GM21360 (cell line): ENCODE data around the gene JOSD2.
"Not testable (repeated sequence)": the region's sequence is repeated elsewhere in the genome, so short reads cannot be mapped to it uniquely, and the experiment has no call there.

Experiments
- ATAC-seq: cut with Tn5 transposase; IDR thresholded peaks from one replicate; pipeline ENCODE4 v1.9.1; 2021; ENCODE audit warnings: mild to moderate bottlenecking, moderate library complexity; ENCODE audit not compliant: unreplicated experiment

The JOSD2 gene

DNA sequence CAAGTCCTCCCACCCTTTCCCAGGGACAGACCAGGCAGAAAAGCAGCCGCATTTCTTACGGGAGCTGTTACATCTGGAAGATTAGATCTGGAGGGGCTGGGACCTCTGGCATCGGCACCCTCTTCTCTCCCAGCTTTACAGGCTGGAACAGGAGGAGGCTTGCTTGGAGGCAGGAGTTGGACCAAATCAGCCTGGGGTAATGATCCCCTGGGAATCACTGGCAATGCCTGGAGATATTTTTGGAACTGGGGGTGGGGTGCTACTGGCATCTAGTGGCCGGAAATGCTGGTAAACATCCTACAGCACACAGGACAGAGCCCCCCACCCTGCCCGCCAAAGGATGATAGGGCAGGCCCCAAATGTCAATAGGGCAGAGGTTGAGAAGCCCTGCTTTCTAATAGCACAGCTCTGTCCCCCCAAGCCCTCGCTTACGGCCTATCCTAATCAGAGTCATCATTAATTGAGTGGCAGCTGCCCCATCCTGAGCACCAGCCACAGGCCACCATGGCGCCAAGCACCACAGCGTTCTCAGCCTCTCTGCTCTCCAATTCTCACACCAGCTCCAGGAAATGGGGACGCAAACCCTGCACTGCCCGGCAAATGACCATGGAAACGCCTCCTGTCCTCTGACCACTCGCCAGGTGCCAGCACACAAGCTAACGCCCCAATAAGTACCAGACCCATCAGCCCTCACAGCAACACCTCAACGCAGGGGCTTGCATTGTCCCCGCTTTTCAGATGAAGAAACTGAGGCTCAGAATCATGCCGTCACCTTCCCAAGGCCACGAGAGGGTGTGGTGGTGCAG lies 36.6 kb upstream of the JOSD2 start:
- ATAC-seq: no peak

DNA sequence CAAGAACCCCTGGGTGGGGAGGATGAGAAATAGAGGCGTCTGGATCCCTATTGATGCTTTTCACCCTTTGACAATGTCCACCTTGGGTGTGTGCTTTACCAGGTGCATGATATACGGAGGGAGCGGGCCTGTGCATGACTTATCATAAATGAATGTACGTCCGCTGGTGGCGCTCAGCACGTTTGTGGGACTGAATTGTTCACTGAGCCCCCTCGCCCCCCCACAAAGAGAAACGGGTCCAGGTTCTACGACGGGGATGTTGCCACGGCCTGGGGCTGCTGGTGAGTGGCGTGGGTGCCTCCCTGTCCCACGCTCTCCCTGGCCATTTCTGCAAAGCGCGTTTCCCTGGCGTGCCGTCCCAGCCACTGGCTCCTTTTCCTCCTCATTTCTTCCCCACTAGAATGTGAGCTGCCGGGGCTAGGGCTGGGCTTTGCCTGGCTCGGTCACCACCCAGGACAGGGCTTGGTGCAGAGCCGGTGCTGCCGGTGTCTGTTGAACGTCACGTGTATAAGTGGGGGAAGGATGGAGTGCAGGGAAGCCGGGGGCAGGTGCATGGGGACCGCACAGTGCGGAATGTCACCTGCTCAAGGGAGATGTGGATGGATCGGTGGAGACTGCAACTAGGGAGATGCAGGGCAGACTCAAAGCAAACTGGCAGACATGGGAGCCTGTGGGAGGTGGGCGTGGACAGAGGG lies 35.7 kb upstream of the JOSD2 start:
- ATAC-seq: no peak

DNA sequence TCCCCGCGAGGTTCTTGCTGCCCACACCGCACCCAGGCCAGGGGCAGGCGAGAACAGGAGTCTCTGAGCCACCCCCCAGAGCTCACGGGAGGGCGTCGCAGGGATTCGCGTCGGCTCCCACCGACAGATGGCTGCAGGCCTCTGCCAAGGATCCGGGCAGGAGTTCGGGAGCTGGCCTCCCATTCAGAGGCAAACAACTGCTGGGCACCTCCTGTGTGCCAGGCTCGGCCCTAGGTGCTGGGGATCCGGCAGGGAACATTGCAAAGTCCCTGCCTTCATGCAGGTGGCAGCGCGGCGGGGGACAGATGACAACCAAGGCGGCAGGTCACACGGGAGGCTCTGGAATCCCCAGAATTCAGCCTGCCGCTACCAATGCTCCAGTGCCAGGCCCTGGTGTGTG lies 32.0 kb upstream of the JOSD2 start:
- no peak for ATAC-seq

DNA sequence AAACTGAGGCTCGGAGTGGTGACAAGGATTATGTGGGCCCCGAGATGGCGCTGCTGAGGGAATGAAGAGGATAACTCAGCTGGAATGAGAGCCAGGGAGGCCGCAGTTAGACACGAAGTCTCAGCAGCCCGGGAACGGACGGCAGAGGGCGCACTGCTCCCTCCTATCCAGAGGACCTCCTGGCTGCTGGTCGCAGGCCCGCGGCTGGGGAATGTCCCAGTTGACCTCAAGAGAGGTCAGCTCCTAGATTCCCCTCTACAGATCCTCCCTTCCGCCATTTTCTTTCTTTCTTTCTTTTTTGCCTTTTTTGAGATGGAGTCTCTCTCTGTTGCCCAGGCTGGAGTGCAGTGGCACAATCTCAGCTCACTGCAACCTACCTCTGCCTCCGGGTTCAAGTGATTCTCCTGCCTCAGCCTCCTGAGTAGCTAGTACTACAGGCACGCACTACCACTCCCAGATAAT lies 26.8 kb upstream of the JOSD2 start:
- no peak for ATAC-seq

DNA sequence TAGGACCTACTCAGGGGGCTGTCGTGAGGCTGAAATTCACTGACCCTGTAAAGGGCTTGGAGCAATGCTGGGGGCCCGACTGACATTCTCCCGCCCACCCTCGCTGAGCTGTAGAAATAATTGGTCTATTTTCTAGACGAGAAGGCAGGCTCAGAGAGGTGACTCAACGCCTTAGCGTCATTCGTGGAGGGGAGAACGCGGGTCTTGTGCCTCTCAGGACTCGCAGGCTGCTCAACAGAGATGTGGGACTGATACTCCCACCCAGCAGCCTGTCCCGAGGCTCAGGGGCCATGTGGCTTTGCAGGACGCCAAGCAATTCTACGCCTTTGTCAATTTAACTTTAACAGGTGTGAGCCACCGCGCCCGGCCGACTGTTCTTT lies 26.3 kb upstream of the JOSD2 start:
- no peak for ATAC-seq

DNA sequence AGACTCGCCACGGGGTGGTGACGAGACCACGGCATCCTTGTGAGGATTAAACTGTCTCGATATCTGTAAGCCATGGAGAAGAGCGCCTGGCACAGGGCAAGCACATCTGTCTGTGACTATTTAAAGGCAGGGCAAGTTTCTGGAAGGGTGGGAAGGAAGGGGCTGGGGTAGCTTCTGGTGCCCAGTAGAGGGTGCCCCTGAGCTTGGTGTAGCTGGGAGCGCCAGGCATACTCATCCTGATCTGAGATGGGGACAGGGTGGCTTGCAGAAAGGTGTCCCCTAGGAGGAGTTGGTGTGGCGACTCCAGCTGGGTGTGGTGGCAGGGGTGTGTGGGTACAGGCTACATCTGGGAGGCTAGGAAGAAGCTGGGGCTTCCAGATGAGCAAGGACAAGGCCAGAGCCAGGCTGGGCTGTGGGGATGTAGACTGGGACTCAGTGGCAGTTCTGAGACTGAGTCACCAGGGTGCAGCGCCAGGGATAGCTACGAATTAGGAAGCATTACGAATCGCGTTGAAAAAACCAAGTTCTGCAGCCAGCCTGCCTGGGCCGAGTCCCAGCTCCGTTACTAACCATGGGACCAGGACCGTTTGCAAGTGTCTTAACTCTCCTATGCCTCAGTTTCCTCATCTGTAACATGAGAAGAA lies 25.8 kb upstream of the JOSD2 start:
- ATAC-seq: no peak

DNA sequence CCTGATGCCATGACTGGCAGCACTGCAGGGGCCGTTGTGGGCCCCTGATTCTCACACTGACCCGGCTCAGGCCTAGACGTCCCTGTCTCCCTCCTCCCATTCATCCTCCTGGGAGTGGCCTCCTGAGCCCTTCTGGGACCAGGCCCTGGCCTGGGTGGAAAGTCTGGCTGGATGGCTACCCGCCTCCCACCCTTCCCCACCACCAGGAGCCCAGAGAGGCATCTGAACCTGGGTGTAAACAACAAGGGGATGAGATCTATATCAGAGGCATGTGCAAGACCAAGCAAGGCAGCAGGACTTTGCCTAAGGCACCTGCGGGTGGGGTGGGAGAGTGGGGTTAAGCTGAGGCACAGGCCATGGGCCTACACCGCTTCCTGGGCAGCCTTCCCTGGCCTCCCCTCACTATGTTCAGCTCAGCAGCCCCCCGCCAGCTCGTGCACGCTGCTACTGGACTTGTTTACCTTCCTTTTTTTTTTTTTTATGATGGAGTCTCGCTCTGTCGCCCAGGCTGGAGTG lies 24.7 kb upstream of the JOSD2 start:
- no peak for ATAC-seq

DNA sequence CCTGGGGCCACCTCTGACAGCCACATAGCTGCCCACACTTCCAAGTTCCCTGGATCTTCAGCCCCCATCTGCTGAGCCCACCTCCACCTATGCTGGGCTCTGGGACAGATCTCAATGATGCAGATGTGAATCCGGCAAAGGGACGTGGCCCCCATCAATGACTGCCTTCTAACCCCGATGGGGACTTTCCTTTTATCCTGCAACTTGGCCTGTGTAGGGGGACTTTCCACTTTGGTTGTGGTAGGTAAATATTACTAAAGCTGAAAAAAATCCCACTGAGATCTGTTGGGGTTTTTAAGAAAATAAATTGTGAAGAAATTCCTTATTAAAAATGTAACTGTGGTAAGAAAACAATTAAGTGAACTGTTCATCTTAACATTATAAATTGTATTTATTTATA lies 23.5 kb upstream of the JOSD2 start:
- ATAC-seq: no peak

DNA sequence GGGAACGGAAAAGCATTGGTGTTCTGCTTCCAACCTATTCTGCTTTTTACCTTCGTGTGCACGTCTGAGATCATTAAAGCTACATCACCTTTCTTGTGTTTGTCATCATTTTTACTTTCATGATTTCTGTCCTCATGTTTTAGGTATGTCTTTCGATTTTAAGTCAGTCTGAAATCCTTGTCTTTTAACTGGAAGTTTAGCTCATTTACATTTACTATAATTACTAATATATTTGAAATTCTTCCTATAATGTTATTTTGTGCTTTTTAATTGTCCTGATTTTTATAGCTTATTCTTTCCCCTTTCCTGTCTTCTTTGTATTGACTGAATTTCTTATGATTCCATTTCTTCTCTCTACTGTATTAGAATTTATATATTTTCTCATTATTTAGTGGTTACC lies 22.0 kb upstream of the JOSD2 start:
- ATAC-seq: no peak

DNA sequence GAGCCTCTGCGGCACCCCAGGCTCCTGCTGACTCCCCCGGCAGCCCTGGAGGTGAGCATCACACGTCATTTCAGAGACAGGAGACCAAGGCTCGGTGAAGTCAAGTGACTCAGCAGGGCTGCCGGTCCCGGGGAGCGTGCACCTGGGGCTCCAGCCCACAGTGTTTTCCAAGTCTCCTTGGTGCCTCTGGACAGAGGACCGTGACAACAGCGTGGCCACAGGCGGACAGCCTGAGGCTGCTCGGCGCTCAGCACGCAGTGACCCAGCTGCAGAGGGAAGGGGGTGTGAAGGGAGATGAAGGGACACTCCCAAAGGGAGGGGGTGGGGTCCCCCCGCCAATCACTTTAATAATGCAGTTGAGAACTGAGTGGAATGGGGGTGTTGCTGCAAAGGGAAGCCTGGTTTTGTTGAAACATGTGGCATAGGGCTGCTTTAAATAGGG lies 20.2 kb upstream of the JOSD2 start:
- no peak for ATAC-seq

DNA sequence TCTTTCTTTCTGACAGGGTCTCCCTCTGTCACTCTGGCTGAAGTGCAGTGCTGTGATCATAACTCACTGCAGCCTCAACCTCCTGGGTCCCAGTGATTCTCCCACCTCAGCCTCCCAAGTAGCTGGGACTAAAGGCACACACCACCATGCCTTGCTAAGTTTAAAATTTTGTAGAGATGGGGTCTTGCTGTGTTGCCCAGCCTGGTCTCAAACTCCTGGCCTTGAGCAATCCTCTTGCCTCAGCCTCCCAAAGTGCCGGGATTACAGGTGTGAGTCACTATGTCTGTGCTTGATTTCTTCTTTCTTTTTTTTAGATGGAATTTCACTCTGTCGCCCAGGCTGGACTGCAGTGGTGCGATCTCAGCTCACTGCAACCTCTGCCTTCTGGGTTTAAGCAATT lies 17.1 kb upstream of the JOSD2 start:
- ATAC-seq: not testable (repeated sequence)

DNA sequence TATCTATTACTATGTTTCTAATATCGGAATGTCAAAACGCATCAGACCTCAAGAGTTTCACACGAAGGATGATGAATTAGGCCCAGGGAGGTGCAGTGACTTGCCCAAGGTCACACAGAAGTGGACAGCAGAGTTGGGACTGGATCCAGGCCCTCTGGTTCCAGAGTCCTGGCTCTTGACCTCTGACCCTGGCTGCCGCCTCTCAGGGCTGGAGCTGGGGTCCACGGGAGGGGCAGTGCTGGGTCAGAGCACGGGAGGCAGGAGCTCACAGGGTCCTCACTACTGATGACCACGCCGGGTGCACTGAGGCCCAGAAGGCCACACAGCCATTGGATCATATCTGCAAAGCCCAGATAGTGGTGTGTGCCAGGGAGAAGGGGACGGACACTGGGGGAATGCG lies 11.9 kb upstream of the JOSD2 start:
- ATAC-seq: no peak

DNA sequence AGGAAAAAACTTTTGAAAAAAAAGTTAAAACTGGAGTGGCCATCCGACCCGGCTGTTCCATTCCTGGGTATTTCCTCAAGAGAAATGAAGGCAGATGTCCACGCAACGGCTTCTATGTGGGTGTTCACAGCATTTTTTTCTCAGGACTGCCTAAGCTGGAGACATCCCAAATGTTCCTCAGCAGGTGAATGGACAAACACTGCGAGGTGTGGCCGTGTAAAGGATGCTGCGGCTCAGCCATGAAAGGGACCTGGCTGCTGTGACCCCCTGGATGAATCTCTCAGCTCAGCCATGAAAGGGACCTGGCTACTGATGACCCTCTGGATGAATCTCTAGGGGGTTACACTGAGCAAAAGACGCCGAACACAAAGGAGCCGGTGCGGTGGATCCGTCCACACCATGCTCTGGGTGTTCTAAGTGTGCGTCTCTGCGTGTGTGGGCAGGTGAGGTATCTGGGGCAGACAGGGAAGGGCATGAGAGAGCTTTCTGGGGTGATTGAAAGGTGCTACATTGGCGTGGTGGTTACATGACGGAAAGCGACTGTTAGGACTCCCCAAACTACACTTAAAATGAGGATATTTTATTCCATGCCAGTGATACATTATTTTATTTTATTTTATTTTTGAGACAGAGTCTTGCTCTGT lies 10.0 kb upstream of the JOSD2 start:
- ATAC-seq: no peak

DNA sequence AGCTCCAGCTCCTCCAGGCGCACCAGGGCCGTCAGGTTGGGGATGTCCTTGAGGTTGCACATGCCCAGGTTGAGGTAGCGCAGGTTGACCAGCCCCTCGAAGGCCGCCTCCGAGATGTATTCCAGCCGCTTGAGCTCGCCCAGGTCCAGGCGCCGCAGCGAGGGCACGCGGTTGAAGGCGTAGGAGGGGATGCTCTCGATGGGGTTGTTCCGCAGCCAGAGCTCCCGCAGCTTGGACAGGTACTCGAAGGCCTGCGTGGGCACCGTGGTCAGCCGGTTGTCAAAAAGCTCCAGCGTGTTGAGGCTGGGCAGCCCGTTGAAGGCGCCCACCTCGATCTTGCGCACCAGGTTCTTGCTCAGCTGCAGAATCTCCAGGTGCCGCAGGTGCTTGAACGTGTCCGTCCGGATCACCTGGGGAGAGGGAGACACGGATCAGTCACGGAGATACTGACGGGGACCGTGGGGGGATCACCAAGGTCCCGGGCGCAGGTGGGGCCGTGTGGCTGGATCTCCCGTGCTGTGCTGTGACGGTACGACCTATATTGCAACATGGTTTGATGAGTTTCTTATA lies 8.1 kb upstream of the JOSD2 start:
- no peak for ATAC-seq

DNA sequence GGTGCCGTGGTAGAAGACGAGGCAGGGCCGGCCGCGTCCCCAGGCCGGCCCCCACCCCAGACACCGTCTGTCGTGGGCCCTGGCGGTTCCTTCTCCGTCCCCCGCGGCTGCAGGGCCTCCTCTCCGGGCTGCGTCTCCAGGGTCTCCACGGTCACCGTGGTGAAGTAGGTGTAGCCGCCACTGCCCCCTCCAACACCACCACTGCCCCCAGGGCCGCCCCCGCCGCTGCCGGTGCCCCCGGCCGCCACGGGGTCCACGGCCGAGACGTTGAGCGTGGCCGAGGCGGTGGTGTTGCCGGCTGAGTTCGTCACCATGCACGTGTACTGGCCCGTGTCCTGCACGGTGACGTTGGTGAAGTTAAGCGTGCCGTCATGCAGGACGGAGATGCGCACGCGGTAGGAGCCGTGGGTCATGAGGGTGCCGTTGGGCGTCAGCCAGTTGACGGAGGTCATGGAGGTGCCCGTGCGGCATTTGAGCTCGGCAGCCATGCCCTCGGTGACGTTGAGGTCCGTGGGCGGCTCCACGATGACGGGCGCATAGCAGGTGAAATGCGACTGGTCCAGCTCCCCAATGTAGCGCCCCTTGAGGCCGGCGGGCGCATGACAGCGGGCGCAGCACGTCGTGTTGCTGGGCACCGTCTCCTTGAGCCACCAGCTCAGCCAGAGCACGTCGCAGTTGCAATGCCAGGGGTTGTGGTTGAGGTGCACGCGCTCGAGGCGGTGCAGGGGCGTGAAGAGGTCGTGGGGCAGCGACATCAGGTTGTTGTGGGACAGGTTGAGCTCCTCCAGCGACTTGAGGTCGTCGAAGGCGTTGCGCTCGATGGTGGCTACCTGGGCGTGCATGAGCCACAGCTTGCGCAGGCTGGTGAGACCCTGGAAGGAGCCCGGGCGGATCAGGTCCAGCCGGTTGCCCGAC lies 7.4 kb upstream of the JOSD2 start:
- no peak for ATAC-seq

DNA sequence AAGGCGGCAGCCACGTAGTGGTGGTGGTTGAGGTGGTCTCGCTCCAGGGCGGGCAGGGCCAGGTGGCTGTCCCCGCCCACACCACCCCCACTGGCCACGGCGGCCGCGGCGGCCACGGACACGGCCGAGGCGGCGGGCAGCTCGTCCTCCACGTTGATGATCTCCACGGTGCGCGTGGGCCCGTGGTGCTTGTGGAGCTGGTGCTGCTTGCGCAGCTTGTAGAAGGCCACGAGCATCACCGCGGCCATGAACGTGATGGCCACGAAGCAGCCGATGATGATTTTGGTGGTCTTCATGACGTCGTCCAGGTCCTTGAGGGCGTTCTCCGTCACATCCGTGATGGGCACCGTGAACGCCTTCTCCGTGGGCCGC lies 6.7 kb upstream of the JOSD2 start:
- ATAC-seq: no peak

DNA sequence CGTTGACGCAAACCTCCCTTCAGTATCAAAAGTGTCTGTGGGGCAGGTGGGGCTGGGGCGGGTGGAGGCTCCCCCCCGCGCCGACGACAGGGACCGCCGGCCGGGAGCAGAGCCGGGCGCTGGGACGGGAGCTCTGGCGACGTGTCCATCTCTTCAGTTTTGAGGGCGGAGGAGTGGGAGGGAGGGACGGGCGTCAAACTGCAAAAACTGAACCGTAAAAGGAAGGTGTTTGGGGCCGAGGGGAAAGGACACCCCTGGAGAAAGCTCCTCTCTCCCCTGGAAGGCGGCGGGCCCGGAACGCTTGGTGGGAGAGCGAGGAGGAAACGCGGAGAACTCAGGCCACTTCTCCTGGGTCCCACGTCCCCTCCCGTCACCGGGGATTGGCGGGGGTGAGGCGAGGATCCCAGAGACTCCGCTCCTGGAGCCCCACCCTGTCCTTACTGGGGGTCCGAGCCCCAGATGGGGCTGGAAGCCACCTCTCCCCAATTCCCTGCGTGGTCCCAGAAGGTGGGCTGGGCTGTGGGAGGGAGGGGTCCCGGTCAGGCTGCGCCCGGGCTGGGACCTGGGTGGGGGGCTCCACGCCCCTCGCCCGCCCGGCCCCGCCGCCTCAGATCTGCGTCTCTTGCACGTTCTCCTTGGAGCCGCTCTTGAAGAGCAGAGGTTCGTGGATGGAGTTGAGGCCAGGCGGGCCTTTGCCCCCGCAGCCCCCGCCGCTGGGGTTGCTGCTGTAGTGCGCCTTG lies 6.1 kb upstream of the JOSD2 start:
- ATAC-seq: no peak

DNA sequence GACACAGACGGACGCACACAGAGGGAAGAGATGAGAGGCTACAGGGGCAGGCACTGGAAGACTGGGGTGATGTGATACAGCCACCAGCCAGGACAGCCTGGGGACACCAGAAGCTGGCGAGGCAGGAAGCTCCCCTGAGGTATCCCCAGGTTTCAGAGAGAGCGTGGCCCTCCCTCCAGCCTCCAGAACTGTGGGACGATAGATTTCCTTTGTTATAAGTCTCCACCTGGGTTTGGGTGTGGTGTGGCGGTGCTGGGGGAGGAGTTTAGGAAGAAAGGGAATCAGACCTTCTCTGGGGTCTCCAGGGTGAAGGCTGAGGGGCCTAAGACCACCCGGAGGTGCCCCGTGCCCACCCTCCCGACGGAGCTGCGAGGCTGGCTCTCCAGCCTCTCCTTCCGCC lies 5.5 kb upstream of the JOSD2 start:
- no peak for ATAC-seq

DNA sequence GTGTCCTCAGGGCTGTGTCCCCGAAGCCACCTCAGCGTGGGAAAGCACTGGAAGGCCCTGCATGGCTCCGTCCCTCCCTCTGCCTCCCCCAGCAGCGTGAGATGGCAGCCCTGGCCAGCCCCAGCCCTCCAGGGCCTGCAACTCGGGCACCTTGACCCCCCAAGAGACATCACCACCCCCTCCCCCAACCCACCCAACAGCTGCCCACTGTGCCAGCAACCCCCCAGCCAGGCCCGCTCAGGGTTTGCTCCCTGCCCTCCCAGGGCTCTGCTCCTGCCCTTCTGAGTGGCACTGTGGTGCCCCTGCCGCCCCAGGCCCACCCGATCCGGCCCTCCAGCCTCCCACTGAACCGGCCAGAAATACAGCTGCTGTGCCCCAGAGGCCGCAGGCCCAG lies 4.2 kb upstream of the JOSD2 start:
- ATAC-seq: no peak
